Smooth muscle cell (in vitro differentiated cells): ENCODE measurements around the gene FIGN. TPM values are rescaled to one million over a fixed set of nuclear protein-coding genes. Genes with fewer than 3 reads are reported as not detected.

Source experiments
- DNase-seq: peaks from one replicate; lab custom pipeline; 2025; ENCODE audit not compliant: unreplicated experiment; lab: John Stamatoyannopoulos, UW
- H2AFZ ChIP-seq: fragments of 200-600 bp; sonication (generic); 2 replicates; pipeline ENCODE4 v1.6.0; 2016; ENCODE audit warnings: antibody characterized with exemption, low read depth, mild to moderate bottlenecking
- H3F3A ChIP-seq: fragments of 200-600 bp; sonication (generic); 2 replicates; pipeline ENCODE4 v1.6.0; 2017; ENCODE audit warnings: antibody characterized with exemption, low read depth
- H3K27ac ChIP-seq: fragments of 200-600 bp; sonication (generic); 2 replicates; pipeline ENCODE4 v1.5.1; 2016; ENCODE audit warnings: low read depth, mild to moderate bottlenecking
- H3K27me3 ChIP-seq: fragments of 200-600 bp; sonication (generic); 2 replicates; pipeline ENCODE4 v1.6.1; 2016; ENCODE audit warnings: low read depth, mild to moderate bottlenecking
- H3K36me3 ChIP-seq: fragments of 200-600 bp; sonication (generic); 2 replicates; pipeline ENCODE4 v1.5.1; 2016; ENCODE audit warnings: low read depth
- H3K4me1 ChIP-seq: fragments of 200-600 bp; sonication (generic); 2 replicates; pipeline ENCODE4 v1.5.1; 2016; ENCODE audit warnings: low read depth
- H3K4me2 ChIP-seq: fragments of 200-600 bp; sonication (generic); 2 replicates; pipeline ENCODE4 v1.6.0; 2016; ENCODE audit warnings: mild to moderate bottlenecking
- H3K4me3 ChIP-seq: fragments of 200-600 bp; sonication (generic); 2 replicates; pipeline ENCODE4 v1.5.1; 2016; ENCODE audit warnings: mild to moderate bottlenecking
- H3K79me2 ChIP-seq: fragments of 200-600 bp; sonication (generic); 2 replicates; pipeline ENCODE4 v1.6.0; 2016; ENCODE audit warnings: low read depth, mild to moderate bottlenecking
- H3K9ac ChIP-seq: fragments of 200-600 bp; sonication (generic); 2 replicates; pipeline ENCODE4 v1.6.0; 2016; ENCODE audit warnings: low read depth
- H3K9me3 ChIP-seq: fragments of 200-600 bp; sonication (generic); replicated peaks from 2 replicates; pipeline ENCODE4 v1.5.1; 2016; ENCODE audit warnings: low read depth
- H4K20me1 ChIP-seq: fragments of 200-600 bp; sonication (generic); 2 replicates; pipeline ENCODE4 v1.6.0; 2016; ENCODE audit warnings: low read depth
- CTCF ChIP-seq: fragments of 200-600 bp; sonication (generic); IDR thresholded peaks from 2 replicates; pipeline ENCODE4 v1.5.1; 2017; ENCODE audit warnings: borderline replicate concordance, mild to moderate bottlenecking, antibody characterized with exemption; ENCODE audit not compliant: insufficient read depth, poor library complexity, severe bottlenecking
- WGBS: methylation state at CpG from one replicate; pipeline ENCODE4 v1.1.7; 2016; ENCODE audit warnings: low lambda C conversion rate; 5-methylcytosine and 5-hydroxymethylcytosine counted together
- polyA plus RNA-seq: library from polyadenylated mRNA; unstranded; fragments of >200 nt; fragmentation: Nextera tagmentation; extraction: Ambion mirVana; gene quantifications from 2 replicates; pipeline ENCODE4 v1.2.1, GENCODE V29; 2016
- total RNA-seq: library from RNA; depleted of rRNA; stranded (reverse); fragments of >200 nt; gene quantifications from 2 replicates; pipeline ENCODE4 v1.2.3, GENCODE V29; 2014

Gene FIGN
- total and polyA plus RNA-seq, 2 experiments from 2014 or later = 0.71 to 4.8 TPM

GRCh38 chr2:163617517-163617916 lies 118.3 kb downstream of the FIGN start:
- Histone ChIP-seq H3K27me3 (no peaks in the 10 kb centered on the region), H4K20me1 (no peaks in the 10 kb centered on the region), H3K9me3 (no peaks in the 10 kb centered on the region), H3K36me3 (no peaks in the 10 kb centered on the region), H3K9ac (no peak overlapping the region), H3F3A (no peaks in the 10 kb centered on the region), H3K4me2 (no peak overlapping the region), H3K4me3 (no peak overlapping the region), H3K4me1 (peaks cover 18% of the 10 kb centered on the region), H3K79me2 (no peaks in the 10 kb centered on the region), H2AFZ (no peak overlapping the region), H3K27ac (no peak overlapping the region)
- no peak for DNase-seq
- TF ChIP-seq CTCF = no peak
- WGBS = 90% methylated on average over 2 of the region's 2 CpGs

- Histone ChIP-seq H3K9me3 (no peaks in the 10 kb centered on the region), H3K9ac (no peak overlapping the region), H3K27ac (no peak overlapping the region), H3K4me1 (peaks cover 12% of the 10 kb centered on the region), H3F3A (no peaks in the 10 kb centered on the region), H3K4me2 (no peak overlapping the region), H3K79me2 (no peaks in the 10 kb centered on the region), H2AFZ (no peak overlapping the region), H3K36me3 (no peaks in the 10 kb centered on the region), H3K4me3 (no peak overlapping the region), H3K27me3 (no peaks in the 10 kb centered on the region), H4K20me1 (no peaks in the 10 kb centered on the region)
- TF ChIP-seq CTCF = no peak
- no peak for DNase-seq
- 77% methylated on average over 3 of the region's 3 CpGs for WGBS
Observed at GRCh38 chr2:163613266-163613731, 122.5 kb downstream of the FIGN start.

GRCh38 chr2:163612332-163612731 lies 123.5 kb downstream of the FIGN start:
- no peak for DNase-seq
- no peak for TF ChIP-seq CTCF
- Histone ChIP-seq H3K4me3 (no peak overlapping the region), H2AFZ (no peak overlapping the region), H3K4me2 (no peak overlapping the region), H3K9me3 (no peaks in the 10 kb centered on the region), H3K79me2 (no peaks in the 10 kb centered on the region), H3K27ac (no peak overlapping the region), H3K27me3 (no peaks in the 10 kb centered on the region), H3K4me1 (peaks cover 12% of the 10 kb centered on the region), H3K36me3 (no peaks in the 10 kb centered on the region), H3K9ac (no peak overlapping the region), H3F3A (no peaks in the 10 kb centered on the region), H4K20me1 (no peaks in the 10 kb centered on the region)
- 97% methylated on average over 9 of the region's 9 CpGs for WGBS

- peaks cover 12% of the 10 kb centered on the region for H3K4me1 ChIP-seq
- no peak for TF ChIP-seq CTCF
- H3K27ac ChIP-seq = no peak overlapping the region
- WGBS = 96% methylated on average over 8 of the region's 8 CpGs
- no peaks in the 10 kb centered on the region for H3K79me2 ChIP-seq
- no peak overlapping the region for H3K4me2 ChIP-seq
- H4K20me1 ChIP-seq = no peaks in the 10 kb centered on the region
- no peaks in the 10 kb centered on the region for H3K27me3 ChIP-seq
- no peak overlapping the region for H3K9ac ChIP-seq
- H3K4me3 ChIP-seq = no peak overlapping the region
- DNase-seq = no peak
- no peaks in the 10 kb centered on the region for H3K36me3 ChIP-seq
- no peaks in the 10 kb centered on the region for H3K9me3 ChIP-seq
- H2AFZ ChIP-seq = no peak overlapping the region
- H3F3A ChIP-seq = no peaks in the 10 kb centered on the region
Observed at GRCh38 chr2:163611557-163611906, 124.3 kb downstream of the FIGN start.
